HL-60/S4 treated with retinoic acid at 250 ng/mL for 4 days and 3 days (cell line): ENCODE results near the gene GGCX.
"Not testable (repeated sequence)": the region's sequence is repeated elsewhere in the genome, so short reads cannot be mapped to it uniquely, and the experiment has no call there.

Source experiments
- in situ Hi-C: fragments of 300-500 bp; cut with MboI; formaldehyde crosslinking; loops from 2 replicates; pipeline ENCODE4 v1.7.0; 2022; ENCODE audit warnings: low sequenced_read_pairs

The GGCX gene

DNA sequence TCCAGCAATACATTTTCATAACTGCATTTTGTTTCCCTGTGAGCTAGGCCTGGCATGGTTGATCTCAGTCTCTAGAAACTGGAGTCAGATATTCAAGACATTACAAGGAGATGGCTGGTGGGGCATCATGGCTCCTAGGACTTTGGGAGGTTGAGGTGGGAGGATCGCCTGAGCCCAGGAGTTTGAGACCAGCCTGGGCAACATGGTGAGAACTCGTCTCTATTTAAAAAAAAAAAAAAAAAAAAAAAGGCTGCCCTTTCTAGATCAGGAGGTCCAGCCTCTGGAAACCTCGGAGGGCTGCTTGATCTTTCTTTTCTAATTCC, 15.7 kb upstream of the GGCX start:
- in situ Hi-C loops: no loop called here

- in situ Hi-C loops: no loop called here
Observed at GRCh38 chr2:85575739-85576138, 14.4 kb upstream of the GGCX start.

DNA sequence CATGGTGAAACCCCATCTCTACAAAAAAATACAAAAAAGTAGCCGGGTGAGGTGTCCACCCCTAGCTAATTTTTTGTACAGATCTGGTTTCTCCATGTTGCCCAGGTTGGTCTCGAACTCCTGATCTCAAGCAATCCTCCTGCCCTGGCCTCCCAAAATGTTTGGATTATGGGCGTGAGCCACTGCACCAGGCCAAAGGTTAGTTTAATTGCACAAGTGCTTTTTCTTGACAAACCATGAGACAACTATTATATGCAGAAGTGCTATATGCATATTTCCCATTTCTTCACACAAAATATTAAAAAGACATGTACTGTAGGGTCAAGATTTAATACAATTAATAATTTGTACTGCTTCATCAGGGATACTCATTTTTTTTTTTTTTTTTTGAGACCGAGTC, 5.0 kb upstream of the GGCX start:
- in situ Hi-C loops: no loop called here

GRCh38 chr2:85564144-85564563, 2.9 kb upstream of the GGCX start:
- in situ Hi-C loops: no loop called here

DNA sequence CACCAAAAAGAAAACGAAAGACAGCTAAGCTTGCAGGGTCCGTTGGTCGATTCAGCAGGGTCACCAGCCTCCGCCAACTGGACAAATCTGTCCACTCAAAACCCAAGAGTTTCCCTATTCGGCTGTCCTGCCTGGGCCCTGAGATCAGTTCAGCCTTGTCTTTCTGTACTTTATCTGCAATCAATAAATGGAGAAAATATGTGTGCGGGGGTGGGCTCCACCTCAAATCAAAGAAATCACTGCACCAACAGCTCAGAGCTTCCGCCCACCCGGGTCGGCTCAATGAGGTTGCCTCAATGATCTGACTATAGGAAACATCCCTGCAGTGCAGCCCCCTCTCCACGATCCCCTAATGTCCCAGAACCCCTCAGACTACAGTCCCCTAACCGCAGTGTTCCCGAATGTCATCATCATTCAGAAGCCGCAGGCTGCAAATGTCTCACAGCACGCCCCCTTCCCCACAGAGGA, 447 bp downstream of the GGCX start:
- in situ Hi-C loops: no loop called here

- in situ Hi-C loops: not testable (repeated sequence)
Observed at GRCh38 chr2:85560403-85560726, 928 bp downstream of the GGCX start.

- in situ Hi-C loops: no loop called here
Observed at GRCh38 chr2:85558160-85558559, 3.1 kb downstream of the GGCX start.

GRCh38 chr2:85557130-85557529, 4.2 kb downstream of the GGCX start:
- in situ Hi-C loops: no loop called here

DNA sequence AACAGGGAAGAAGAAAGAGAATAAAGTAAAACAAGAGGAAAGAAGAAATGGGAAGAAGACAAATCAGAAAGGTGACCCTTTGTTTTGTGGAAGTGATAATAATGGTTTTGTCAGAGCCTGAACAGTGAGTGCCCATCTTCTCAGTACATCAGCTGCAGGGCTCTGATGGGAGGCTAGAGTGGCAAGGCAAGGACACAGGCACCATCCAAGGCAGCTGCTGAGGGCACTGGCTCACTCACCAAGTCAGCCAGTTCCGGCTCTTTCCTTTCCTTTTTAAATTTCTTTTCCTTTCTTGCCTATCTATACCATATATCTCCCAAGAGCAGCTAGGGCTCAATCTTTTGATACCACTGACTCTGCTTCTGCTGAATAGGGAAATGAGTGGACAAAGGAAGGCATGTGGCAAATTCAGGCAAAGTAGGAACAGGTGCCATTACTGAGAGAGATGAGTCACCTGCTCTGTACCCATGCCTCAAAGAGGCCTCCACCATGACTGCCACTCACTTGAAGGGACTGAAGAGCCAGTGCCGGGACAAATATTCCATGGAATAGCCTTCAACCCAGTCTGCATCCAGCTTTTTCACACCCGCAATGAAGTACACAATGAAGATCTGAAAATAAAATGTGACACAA, 6.2 kb downstream of the GGCX start:
- in situ Hi-C loops: loop anchor here (5.0 kb wide), 1 partner anchor 138 kb away; the partner anchor contains the start of gene SH2D6

GRCh38 chr2:85553184-85553583, 8.1 kb downstream of the GGCX start:
- in situ Hi-C loops: loop anchor here (5.0 kb wide), 1 partner anchor 136 kb away; the partner anchor contains the start of gene SH2D6

DNA sequence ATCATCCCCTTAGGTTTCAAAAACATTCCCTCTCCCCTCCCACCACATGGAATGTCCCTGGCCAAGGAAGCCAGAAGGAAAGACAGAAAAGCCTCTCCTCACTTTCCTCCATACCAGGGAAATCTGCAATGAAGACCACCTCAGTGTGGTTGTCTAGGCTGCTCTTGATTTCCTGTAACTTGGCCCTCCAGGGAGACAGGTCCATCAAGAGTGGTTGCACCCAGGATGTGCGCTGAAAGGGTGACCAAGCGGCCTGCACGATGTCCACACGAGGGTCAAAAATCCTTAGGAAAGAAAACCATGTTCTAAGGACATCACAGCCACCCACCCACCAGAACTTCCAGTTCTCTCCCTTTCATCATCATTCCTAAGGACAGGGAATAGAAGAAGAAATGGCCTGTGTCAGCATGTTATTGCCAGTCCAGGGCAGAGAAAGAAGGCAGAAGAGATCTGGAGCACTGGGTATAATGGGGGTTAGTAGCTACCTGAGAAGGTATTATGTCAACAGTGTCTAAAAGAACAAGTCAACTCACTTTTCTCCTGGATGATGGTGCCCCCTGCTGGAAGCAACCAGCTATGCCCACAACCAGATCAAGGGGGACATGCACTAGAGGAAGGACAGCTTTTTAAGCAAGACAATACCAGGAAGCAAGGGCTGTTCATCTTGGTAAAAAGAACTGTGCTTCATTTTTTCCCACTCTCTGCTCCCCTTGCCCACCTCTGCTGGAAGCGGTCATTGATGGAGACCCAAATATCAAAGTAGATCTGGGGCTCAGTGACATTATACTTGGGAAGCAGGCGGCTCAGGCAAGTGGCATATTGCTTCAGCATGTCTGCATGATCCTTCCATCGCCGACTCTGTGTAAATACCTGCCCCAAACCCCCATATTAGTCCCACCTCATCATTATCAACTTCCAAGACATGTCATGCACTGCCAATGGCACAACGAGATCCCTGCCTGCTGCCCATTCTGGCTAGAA, 9.3 kb downstream of the GGCX start:
- in situ Hi-C loops: loop anchor here (5.0 kb wide), 1 partner anchor 135 kb away; the partner anchor contains the start of gene SH2D6

DNA sequence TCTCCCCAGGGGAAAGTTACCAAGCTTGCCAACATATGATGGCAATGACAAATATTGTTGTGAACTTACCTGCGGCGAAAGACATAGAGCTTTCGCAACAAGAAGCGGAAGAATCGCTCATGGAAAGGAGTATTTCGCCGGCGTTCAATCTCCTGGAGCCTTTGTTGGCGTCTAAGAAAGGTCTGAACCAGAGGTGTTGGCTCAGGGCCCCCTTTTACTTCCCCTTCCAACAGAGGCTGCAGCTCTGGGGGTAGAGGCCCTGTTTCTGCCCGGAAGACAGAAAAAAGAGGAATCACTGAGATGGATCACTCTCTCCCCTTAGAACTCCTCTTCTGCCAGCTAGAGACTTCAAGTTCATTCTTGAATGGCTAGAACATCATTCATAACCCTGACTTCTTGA, 10.8 kb downstream of the GGCX start:
- in situ Hi-C loops: loop anchor here (5.0 kb wide), 1 partner anchor 133 kb away; the partner anchor contains the start of gene SH2D6

DNA sequence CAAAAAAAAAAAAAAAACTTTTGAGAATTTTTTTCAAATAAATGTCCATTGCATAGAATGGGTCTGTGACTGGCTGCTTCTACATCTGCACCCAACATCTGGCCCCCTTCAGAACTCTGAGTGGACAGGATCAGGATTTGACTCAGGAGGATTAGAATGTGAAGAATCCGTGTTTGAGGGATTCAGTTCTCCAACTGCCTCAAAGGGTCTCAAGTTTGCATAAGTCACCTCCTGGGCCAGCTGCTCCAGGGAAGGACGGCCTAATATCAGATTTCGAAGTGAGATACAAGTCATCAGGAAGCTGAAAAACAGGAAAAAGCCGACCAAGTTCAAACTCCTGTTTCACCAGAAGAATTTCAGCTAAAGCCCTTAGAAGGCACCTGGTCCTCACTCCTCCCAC, 11.5 kb downstream of the GGCX start:
- in situ Hi-C loops: loop anchor here (5.0 kb wide), 1 partner anchor 133 kb away; the partner anchor contains the start of gene SH2D6

- in situ Hi-C loops: no loop called here
Observed at GRCh38 chr2:85549095-85549494, 12.2 kb downstream of the GGCX start.

- in situ Hi-C loops: no loop called here
Observed at GRCh38 chr2:85548608-85548900, 12.7 kb downstream of the GGCX start.

GRCh38 chr2:85547859-85548607, 13.3 kb downstream of the GGCX start:
- in situ Hi-C loops: no loop called here

DNA sequence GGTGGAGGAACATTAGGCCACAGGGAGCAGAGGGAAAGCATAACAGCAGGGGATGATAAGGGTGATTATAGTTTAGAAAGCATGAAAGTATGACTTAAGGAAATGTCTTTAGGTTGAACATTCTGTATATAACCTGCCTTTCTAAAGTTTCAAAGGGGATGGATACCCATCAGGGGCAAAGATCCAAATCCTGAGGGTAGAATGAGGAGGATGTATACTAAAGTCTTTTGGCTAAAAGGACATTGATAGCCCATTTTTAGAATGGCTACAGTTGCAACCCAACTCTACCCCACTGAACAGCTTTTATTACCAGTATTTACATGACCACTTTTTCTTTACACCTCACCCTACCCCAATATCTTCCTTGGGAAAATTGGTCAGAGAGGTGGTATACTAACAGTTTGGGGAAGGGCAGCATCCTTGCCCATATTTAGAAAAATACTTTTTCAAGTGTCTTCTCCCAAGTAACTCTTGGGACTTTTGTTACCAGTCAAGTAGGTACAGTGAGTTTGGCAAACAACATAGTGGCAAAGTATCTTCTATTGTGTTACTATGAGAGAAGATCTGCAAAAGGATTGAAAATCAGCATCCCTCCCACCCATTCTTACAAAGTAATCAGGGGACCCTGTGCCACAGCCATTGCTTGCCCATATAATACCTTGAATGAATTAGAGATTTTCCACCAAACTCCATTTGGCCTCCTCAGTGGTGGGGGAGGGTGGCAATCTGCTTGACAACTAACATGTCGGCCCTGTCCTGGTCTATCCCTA, 14.0 kb downstream of the GGCX start:
- in situ Hi-C loops: no loop called here

DNA sequence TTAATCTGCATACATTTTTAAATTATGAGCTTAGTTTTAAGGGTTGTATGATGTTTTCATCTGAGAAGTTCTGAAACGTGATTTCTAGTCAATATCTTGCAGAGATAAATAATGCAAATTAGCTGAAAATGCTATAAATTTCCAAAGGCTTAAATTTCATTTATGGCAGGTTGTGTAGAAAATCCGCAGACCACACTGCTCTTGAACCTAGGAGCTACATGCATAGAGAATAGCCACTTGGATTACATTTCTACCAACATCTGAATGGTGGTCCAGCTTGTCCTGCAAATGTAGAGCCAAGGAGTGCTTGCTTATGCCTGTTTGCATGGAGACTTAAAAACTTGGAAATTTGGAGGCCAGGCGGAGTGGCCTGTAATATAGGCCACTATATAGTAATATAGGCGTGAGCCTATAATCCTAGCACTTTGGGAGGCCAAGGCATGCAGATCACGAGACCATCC, 15.5 kb downstream of the GGCX start:
- in situ Hi-C loops: no loop called here

DNA sequence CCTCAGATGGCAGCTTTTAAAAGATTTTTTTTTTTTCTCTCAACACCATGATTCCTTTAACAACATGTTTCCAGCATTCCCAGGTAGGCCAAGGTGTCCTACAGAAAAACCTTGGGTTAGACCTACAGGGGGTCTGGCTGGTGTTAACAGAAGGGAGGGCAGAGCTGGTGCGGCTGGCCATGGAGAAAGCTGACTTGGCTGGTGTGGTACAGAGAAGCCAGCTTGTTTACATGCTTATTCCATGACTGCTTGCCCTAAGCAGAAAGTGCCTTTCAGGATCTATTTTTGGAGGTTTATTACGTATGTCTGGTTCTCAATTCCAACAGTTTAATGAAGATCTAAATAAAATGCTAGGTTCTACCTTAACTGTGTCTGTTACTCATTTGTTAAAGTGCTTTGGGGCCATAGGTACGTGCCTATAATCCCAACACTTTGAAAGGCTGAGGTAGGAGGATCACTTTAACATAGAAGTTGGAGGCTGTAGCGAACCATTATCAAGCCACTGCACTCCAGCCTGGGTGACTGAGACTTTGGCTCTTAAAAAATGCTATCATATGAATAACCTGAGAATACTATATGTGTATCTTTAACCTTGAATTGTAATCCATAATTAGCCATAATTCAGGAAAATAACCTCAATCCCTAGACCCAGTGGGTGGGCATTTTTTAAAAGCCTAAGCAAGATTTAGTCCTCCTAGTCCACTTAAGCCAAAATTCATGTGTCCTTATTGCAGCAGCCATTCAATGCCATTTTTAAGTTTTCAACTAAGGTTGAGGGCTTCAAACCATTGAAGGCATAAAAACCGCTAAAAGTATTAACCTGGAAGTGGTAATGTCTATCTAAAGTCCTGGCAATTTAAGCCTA, 16.1 kb downstream of the GGCX start:
- in situ Hi-C loops: not testable (repeated sequence)

GRCh38 chr2:85544254-85544691, 17.0 kb downstream of the GGCX start:
- in situ Hi-C loops: not testable (repeated sequence)
